ENCODE results near the gene COMMD3. TPM values are rescaled to one million over a fixed set of nuclear protein-coding genes. Genes with fewer than 3 reads are reported as not detected.

Gene COMMD3
- total and polyA plus RNA-seq, 2 donors (not counting 1 experiment from before 2014, with no cell fraction given): 46.0 to 74.3 TPM

DNA sequence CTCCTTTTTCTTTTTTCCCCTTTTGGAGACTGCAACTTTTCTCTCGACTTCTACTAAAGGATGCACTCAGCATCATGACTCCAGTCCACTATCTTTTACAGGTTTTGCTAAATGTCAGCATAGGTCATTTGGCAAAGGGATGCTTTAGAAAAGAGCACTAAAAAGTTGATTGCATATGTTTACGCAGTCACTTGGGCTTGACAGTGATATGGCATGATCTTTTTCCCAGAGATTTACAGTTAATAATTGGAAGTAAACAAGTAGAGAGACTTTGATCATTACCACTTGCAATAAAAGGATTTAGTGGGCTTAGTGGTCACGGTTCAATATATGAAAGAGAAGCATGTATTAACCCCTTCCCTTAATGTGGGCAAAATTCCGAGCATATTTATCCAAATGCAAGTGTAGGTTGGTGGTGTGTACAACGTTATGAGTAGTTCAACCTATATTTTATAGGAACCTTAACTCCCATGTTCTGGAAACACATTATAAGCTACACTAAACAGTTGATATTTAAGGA is 6.5 kb downstream of the COMMD3 start:
- Histone ChIP-seq H3K27me3 (replicated peaks in 1 of 4; ENCODE audit: control extremely low read depth in 1 of 4, control insufficient read depth in 3 of 4, insufficient read depth in 4 of 4, low read length in 3 of 4) (peaks cover 0 to 16% (median 4%) of the 10 kb centered on the region in 4 experiments), H3K9me3 (ENCODE audit: control extremely low read depth in 1 of 3, control insufficient read depth in 2 of 3, insufficient read depth in 1 of 3, low read length in 2 of 3) (no peaks in the 10 kb centered on the region), H3K4me2 (replicated peaks; ENCODE audit: low read depth, low read length, poor library complexity, severe bottlenecking) (peak overlapping the region; percentile 88), H3K9ac (ENCODE audit: low read length) (peak overlapping the region; percentile 71), H2AFZ (ENCODE audit: insufficient read depth, low read depth, low read length, poor library complexity, severe bottlenecking) (peak overlapping the region; percentile 72), H3K79me2 (ENCODE audit: control insufficient read depth, insufficient read depth, low read length) (peaks cover 18% of the 10 kb centered on the region), H3K4me1 (ENCODE audit: control insufficient read depth in 2 of 2, insufficient read depth in 2 of 2, low read length in 2 of 2) (peaks cover 46 to 47% of the 10 kb centered on the region in 2 donors), H3K4me3 (ENCODE audit: control extremely low read depth in 1 of 5, extremely low read depth in 1 of 5, insufficient read depth in 1 of 5, low read depth in 2 of 5, low read length in 4 of 5) (peak overlapping the region; percentile 35 to 72 (median 62)), H3K36me3 (replicated peaks in 1 of 2; ENCODE audit: control extremely low read depth in 1 of 2, control insufficient read depth in 1 of 2, extremely low read depth in 1 of 2, insufficient read depth in 2 of 2, low read length in 1 of 2) (peaks cover 0 to 3% of the 10 kb centered on the region in 2 experiments), H3K27ac (ENCODE audit: low read length in 2 of 2) (no peak overlapping the region), H4K20me1 (ENCODE audit: control insufficient read depth, insufficient read depth, low read length, poor library complexity, severe bottlenecking) (peaks cover 13% of the 10 kb centered on the region)
- no peaks in the 10 kb centered on the region for H3K9me3 Mint-ChIP-seq (ENCODE audit: insufficient read depth)
- ChIA-PET POLR2A (interaction anchor here (0.6 to 5.0 kb wide), 6 partner anchors 11 to 316 kb away, joined by 3 to 28 read pairs (median 10); no protein-coding TSS in a partner anchor), CTCF (interaction anchor here (1.1 kb wide), 1 partner anchor 17 kb away, joined by 3 read pairs; no protein-coding TSS in a partner anchor)
- WGBS (ENCODE audit: insufficient coverage): 80% methylated on average over 1 of the region's 5 CpGs
- DNase-seq (peak; percentile 10), ATAC-seq (ENCODE audit: low read depth) (no peak)
- H3K27ac Mint-ChIP-seq: peak overlapping the region; percentile 89
- peaks cover 56% of the 10 kb centered on the region for H3K4me1 Mint-ChIP-seq
- H3K27me3 Mint-ChIP-seq: no peaks in the 10 kb centered on the region
- TF ChIP-seq, protein P1, sequence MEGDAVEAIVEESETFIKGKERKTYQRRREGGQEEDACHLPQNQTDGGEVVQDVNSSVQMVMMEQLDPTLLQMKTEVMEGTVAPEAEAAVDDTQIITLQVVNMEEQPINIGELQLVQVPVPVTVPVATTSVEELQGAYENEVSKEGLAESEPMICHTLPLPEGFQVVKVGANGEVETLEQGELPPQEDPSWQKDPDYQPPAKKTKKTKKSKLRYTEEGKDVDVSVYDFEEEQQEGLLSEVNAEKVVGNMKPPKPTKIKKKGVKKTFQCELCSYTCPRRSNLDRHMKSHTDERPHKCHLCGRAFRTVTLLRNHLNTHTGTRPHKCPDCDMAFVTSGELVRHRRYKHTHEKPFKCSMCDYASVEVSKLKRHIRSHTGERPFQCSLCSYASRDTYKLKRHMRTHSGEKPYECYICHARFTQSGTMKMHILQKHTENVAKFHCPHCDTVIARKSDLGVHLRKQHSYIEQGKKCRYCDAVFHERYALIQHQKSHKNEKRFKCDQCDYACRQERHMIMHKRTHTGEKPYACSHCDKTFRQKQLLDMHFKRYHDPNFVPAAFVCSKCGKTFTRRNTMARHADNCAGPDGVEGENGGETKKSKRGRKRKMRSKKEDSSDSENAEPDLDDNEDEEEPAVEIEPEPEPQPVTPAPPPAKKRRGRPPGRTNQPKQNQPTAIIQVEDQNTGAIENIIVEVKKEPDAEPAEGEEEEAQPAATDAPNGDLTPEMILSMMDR (IDR thresholded peaks at IDR 0.05): no peak
- TF ChIP-seq EZH2 (IDR thresholded peaks at IDR 0.05; ENCODE audit: borderline replicate concordance, insufficient read depth, low read depth, low read length, poor library complexity, severe bottlenecking): no peak
- peak overlapping the region; percentile 93 for H3K4me3 Mint-ChIP-seq
- intact Hi-C loops (cut with micrococcal nuclease): loop anchor here (5.0 kb wide), 1 partner anchor 1115 kb away; the partner anchor contains the start of gene OTUD1

Data from B cell (primary cell).